NCI-H1092 treated with DMSO at 0.1 percent for 48 hours (cell line): ENCODE data around the gene NPAS2.

Experiments used
- DNase-seq: peaks from one replicate; lab custom pipeline; 2025; lab: John Stamatoyannopoulos, UW

The NPAS2 gene

DNA sequence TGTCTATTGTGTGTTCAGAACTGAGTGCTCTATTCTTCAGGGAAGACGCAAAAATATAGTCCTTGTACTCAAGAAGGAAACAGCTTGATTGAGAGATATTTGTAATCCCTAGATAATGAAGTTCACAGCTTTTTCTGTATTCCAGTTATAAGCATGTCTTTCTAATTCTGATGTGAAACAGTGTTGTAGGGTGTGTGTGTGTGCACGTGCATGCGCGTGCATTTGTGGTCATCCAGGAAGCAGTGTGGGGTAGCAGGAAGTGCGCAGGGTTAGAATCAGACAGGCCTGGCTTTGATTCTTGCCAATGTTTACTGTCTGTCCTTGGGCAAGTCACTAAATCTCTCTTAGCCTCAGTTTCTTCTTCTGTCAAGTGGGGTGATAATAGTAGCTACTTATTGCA is 87.9 kb downstream of the NPAS2 start:
- DNase-seq, result no peak

DNA sequence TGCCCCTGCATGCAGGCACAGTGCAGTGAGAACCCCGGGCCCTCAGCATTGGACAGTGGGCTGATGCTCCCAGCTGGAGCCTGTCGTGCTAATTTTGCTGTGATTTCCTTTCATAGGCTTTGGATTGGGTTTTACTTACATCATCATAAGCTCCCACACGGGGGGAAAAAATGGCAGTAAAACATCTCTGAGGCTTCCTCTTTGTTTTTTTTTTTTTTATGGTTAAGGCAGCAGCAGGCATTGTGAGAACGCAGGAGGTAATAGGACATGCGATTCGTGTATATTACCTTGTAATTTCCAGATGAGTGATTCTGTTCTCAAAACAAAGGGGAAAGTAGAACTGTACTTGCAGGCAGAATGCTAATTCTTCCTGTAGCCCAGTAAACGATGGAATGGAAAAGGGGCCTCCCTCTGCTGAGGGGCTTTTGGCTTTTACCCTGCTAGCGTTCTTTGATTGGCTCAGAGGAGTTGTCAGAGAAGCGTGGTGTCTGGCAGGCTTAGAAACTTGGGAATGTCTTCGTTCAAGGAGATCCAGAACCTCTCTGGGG is 89.7 kb downstream of the NPAS2 start:
- DNase-seq, result no peak

DNA sequence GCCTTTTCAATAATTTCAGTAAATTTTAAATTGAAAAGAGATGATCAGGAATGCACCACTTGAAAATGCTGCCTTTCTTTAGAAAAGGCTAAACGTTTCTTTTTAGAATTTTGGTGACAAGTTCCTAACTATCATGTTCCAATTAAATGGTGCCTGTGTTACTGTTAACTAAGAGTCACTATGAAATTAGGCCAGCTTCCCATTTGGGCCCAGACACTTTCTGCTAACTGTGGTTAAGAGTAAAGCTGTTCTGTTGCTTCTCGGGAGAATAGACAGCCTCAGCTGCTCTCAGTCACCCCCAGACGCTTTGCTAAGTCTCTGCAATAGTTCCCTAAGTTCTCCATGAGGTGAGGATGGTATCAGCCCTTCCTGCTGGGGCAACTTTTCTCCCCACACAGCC is 90.2 kb downstream of the NPAS2 start:
- DNase-seq, result no peak

DNA sequence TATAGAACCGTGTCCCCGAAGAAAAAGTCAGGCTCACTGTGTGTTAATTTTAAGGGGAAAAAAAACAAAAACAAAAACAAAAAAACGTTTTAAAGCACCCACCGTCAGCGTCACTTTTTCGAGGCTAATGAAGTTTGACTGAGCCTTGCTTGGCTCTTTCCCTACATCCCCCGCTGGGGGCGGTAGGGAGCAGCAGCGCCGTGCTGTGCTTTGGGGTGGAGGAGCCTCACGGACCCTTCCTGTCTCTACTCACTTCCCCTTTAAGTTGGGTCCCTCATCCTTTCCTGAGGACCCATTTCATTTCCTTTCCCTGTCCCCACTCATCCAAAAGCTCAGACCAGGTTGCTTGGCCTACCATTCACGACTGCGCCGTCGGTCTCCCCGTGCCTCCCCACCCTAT is 99.4 kb downstream of the NPAS2 start:
- no peak for DNase-seq

DNA sequence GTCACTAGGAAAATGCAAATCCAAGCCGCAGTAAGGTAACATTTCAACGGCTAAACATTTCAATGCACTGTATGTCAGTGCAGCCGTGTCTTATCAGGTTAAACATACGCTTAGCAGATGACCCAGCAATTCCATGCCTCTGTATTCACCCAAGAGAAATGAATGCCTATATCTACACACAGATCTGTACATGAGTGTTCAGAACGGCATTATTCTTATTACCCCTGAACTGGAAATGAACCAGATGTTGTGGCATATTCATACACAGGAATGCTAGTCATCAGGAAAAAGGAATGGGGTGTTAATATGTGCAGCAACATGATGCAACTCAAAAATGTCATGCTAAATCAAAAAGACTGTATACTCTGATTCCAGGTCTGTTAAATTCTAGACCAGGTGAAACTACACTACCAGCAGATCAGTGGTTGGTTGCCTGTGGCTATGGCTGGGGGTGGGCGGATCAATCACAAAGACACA is 101.8 kb downstream of the NPAS2 start:
- no peak for DNase-seq

DNA sequence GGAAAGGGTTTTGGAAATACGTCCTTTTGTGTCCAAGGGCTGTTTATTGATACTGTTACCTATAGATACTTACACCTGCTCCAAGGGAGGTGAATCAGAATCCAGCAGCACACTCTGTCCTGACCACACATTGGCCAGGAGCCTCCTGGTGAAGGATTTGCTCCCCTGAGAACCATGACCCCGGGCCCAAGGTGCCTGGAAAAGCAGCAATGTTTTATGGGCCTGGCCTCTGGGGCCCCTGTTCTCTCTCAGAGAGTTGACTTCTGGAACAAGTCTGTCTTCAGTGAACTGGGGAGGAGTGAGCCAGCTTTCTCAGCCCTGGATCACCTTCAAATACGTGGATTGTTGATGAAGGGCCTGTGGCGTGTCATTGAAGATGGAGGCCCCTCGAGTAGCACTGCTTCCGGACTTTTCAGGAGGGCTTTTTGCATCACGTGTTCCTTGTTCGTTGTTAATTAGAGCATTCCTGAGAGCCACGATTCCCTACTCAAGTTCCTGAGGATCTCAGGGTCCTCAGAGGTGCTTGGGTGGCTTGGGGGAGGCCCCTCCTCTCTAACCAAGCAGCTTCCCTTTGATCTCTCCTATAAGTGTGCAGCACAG is 103.6 kb downstream of the NPAS2 start:
- DNase-seq, result no peak

DNA sequence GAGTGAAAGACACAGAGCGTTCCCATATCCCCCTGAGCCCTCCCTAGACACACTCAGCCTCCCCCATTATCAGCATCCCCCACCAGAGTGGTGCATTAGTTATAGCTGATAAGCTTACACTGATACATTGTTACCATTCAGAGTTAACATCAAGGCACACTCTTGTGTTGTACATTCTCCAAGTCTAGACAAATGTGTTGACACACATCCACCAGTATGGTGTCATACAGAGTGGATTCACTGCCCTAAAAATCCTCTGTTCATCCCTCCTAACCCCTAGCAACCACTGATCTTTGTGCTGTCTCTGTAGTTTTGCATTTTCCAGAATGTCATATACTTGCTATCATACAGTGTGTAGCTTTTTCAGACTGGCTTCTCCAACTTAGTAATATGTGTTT is 104.2 kb downstream of the NPAS2 start:
- no peak for DNase-seq

DNA sequence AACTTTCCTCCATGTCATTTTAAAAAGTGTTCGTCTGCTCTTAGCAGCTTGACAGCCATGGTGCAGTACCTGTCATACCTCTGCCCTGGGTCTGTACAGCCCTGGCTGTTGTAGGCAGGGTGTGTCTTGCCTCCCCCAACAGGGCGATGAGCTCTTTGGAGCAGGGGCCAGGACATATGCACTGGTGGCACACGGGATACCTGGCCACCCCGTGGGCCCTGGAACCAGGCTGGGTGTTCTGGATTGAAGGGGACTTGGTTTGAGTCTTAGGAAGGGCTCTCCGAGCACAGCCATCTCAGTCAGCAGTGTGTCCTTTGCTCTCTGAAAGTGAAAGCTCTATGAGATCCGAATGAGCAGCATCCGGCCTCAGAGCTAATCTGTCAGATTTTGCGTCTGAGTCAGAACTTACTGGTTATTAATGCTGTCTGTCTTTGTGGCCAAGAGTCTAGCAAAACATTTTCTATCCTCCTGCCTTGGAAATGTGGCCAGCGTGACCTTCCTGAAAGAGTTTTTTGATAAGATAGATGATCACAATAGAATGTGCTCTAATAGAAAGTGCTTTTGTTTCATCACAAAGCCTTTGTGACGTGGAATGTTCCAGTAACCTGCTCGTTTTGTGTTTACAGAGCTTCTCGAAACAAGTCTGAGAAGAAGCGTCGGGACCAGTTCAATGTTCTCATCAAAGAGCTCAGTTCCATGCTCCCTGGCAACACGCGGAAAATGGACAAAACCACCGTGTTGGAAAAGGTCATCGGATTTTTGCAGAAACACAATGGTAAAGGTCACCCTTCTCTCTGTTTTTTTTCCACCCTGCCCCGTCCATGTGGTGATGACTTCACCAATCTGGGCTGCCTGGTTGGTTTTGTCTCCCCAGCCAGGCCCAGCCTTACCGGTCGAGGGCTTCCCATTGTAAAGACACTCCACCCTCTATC is 104.8 kb downstream of the NPAS2 start:
- DNase-seq, result no peak

DNA sequence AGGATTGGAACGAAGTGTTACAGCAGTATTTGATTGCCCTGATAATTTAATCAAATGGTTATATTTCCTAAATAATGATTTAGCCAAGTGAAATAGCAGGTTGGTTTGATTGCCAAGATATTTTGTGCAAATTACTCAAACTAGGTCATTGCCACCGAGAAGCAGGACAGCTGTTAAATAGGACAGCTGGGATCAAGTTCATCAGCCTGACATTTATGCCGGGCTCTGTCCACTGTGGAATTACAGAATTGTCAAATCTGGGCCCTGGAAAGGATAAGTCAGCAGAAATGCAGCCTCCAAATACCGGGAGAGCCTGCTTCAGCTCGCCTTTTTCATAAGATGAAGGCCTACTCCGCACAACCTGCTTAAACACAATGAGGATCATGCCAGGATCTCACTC is 108.3 kb downstream of the NPAS2 start:
- no peak for DNase-seq

DNA sequence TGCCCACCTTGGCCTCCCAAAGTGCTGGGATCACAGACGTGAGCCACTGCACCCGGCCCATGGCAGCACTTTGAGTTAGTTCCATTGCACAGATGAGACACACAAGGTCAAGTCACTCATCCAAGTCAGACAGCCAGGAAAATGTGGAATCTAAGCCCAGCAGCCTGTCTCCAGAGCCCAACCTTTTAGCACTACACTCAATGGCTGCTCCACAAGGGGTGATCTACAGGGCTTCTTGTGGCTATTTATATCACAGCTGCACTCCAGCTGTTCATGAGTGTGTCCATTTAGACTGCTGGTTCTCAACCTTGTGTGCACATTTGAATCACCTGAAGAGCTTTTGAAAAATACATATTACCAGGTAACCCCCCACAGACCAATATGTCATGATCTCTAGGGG is 109.2 kb downstream of the NPAS2 start:
- no peak for DNase-seq

DNA sequence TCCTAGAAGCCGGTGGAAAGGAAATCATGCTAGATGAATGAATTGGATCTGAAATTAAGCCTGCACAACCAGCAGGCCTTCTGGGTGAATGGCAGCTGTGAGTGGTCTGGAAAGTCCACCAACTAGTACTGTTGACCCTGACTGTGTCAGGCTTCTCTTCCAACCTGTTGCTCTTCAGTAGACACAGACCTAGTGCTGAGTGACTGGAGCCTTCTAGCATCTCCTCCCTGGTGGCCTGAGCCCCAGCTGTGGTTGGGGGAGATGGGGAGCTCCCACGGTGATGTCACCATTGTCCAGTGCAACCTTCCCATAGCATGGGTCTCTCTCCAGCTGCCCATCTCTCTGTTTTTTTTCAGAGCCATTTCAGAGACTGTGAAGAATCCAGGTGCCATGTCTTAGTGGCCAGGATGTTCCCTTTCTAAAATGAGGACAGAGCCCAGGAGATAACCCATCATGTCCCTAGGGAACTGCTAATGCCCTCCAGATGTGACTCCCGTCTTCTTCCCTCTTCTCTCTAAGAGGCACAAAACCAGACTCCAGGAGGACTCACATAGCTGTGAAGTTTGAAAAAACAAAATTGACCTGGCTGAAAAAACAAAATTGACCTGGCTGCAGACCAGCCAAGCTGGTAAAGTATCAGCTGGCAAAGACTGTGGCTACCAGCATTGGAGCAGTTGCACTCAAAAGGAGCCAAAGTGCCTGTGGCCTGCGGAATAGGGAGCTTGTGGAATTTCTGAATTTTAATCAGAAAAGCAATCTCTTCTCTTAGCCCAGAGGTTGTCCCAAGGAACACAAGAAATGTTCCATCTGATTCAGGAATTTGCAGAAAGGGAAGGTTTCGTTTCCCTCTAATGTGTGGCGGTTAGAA is 114.8 kb downstream of the NPAS2 start:
- DNase-seq, result no peak

DNA sequence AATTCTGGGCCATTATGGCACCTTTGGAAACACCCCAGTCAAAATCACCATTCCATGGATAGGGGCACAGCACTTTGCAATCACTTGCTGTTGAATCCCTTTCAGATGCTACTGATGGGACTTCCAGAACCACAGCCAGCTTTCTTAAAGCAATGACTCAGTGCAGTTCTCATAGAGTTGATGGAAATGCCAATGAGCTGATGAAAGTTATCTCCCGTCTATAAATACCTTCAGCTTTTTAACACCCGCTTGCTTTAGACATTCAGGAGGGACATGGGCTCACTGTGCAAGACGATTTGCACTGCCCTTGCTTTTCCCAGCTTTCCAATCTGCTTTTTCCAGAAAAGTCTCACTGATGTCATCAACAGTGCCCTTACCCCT is 115.4 kb downstream of the NPAS2 start:
- no peak for DNase-seq

DNA sequence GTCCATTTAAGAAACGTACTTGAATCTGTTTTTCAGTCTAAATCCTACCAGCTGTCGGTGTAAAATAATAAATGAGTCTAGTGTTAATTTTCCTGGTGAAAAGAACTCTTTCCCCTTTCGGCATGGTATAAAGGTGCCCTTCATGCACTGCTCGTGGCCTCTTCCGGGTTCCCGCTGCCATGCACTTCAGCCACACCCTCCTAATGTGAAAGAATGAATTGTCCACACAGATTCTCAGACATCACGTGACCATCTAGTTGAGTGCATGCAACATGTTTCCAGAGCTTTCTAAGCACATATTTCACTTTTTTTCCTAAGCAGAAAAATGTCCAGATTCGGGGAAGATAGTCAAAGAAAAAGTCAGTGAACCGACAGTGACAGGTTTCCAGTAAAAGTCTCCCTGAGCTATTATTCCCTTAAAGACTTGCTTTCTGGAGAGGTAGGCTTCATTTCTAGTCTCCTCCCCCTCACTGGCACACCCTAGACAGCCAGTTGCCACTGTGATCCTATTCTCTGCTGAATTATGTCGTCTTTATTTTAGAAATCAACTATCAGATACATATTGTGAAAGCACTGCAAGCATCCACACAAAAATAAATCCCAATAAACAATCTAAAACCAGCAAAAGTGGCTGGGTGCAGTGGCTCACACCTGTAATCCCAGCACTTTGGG is 116.3 kb downstream of the NPAS2 start:
- no peak for DNase-seq

DNA sequence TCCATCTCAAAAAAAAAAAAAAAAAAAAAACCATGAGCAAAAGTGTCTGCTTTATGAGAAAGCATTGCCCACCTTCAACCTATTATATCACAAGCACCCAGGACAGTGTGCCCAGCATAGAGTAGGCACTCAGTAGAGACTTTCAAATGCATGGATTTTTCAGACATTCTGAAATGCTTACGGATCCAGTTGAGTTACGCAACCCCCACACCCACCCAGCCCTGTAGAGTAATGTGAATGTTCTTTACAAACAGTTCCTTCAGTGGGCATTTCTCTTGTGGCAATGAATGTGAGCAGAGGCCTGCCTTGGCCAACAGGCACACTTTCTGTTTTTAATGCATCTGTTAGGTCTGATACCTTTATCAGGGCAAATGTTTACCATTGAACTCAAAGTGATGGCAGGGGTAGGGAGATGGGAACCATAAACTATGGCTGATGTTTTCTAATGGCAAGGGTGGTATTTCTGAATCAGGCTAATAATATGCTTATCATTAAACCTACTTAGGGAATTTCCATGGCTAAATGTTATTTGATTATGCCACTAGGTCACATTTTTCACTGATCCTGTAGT is 117.1 kb downstream of the NPAS2 start:
- no peak for DNase-seq

DNA sequence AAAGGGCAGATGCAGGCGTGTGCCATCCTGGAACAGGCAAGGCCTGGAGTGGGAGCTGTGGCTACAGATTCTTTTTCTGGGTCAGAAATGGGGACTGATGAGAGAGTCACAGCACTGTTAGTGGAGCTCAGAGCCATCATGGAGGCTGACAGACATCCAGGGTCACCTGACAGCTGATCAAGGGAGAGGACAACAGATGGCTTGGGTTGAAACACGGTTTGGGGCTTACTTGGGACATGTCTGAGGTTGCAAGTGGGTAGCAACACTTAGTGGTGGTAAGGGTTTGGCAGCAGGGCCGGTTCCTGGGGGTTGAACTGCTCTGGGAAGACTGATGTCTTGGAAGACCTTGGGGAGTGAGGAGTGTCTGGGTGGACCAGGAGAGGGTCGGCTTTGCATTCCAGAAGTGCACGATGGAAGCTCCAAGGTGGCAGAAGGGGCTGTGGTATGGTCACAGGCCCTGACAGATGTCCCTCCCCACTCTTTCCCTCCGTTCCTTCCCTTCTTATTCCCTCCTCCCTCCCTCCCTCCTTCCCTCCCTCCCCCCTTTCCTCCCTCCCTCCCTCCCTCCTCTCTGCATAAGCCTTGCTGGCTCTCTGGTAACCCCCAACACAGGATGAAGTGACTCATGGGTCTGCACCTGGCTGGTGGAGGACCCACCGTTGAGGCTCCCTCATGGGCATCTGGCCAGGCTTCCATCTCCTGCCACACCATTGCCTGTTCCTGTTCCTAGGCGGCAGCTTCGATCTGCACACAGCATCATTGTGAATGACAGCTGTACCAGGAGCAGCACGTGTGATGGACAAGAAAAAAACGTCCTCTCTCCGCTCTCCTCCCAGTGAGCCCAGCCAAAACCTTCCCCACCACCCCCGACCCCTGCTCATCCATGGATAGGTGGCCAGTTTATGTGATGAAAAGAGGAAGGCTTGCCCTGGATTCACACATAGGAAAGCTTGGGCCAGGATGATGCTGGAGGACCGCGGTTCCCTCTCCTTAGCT is 118.4 kb downstream of the NPAS2 start:
- DNase-seq, result no peak

DNA sequence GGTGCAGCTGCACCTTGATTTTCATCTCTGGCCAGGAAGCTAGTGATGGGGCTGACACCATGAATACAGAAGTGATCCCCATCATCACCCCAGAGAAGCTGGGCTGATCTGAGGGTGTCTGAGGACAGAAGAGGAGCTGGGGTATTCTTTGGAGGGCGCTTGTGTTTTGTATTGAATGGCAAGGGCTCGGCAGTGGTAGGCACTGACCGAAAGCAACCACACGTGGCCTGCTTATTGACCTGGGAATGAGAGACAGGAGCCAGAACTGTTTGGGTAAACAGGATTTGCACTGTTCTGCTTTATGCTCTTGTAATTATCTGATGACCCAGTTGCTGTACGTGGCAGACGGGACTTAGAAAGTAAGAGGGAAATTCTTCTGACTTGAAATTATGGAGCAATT is 119.5 kb downstream of the NPAS2 start:
- no peak for DNase-seq

DNA sequence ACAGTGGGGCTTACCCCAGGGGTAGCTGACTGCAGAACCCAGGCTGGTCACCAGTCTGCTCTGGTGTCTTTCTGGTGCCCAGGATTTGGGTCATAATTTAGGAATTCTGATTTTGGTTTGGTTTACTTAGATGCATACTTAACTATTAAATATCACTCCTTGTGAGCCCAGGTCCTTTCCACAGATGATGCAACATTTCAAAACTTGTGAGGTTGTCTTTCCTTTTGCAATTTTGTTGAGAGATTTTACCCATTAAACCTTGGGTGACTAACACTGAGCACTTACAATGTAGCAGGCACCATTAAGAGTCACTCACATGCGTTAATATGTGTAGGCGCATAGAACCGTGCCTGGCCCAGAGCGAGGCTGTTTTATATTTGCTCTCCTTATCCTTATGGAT is 120.3 kb downstream of the NPAS2 start:
- DNase-seq, result no peak

DNA sequence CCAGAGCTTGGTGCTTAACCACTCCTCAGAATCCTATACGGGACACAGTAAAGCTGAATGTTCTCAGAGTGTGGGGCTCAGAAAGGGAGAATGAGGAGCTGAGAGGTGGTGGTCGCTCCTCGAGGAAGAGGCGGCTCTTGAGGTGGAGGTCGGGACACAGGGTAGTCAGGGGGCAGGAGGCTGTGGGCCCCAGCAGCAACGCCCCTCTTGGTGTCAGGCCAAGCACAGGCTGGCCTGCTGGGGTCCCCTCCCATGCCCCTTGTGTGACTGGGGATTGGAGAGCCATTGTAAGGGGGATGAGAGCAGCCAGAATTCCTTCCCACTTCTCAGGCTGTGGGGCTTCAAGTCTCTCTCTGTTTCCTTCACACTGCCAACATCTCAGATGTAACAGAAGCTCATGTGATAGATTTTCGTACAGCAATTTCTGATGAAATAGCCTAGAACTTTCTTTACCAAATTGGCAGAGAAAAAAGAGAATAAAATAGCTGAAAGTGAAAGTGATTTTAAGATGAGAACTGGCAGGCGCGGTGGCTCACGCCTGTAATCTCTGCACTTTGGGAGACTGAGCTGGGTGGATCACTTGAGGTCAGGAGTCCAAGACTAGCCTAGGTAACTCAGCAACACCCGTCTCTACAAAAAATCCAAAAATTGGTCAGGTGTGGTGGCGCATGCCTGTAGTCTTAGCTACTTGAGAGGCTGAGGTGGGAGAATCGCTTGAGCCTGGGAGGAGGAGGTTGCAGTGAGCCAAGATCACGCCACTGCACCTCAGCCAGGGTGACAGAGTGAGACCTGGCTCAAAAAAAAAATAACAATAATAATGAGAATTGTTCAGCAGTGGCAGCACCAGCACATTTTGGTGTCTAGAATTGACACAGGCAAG is 121.1 kb downstream of the NPAS2 start:
- DNase-seq, result no peak

DNA sequence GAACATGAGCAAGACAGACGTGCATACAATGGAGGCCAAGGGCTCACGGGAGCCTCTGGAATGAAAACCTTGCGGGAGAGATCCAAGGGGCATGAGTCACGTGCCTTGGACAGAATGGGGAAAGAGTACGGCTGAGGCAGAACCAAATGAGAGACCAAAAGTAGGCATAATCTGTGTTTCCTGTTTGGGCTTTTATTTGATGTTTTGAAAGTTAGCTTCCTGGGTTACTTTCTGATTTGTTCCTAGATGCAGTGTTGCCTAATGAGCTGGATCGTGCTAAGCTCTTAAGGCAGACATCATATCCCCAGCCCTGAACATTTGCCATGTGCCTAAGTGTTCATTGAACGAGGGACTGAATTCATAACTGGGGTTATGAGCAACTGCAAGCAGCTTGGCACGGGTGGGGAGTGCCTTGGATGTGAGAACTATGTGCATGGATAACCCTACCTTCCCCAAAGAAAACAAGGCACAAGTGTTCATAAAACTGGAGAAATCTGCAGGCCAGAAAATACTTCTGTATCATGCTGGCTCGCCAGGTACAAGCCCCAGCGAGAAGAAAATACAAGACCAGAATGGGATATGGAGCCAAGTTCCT is 121.8 kb downstream of the NPAS2 start:
- DNase-seq, result no peak
